HuH-7.5 (cell line): Measurements from ENCODE around the gene NUDCD3.
"Not testable (repeated sequence)": the region's sequence is repeated elsewhere in the genome, so short reads cannot be mapped to it uniquely, and the experiment has no call there.

Experiments
- DNase-seq: peaks from one replicate; pipeline ENCODE4 v3.0.0; 2011; ENCODE audit warnings: low spot score

NUDCD3 gene

GRCh38 chr7:44447874-44448425, 42.5 kb downstream of the NUDCD3 start:
- DNase-seq = no peak

DNA sequence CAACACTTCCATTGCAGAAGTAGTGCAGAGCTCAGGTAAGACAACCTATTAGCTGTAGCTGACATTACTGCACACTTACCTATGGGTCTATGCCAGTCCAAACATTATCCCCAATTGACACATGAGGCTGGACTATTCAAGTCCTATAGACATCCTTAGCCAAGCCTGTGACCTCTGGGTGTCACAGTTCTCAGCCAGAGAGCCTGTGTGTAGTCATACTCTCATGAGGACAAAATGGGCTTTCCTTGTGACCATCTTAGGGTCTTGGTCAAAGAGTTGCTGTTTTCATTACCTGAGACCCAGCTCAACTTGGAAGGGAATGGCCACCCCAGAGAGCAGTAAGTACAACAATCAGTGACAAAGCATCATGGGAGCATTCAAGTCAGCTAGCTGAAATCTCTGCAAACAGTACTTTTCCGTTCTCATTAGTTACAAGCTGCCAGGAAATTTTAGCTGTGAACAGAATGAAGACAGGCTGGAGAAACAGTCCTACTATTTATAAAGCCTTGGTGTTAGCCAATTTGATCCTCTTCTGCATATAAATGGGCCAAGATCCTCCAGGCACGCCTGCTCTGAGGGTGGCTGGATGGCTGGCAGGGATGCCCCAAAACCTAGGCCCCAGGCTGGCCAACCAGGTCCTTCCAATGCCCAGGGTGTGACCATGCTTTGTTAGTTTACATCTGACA, 44.3 kb downstream of the NUDCD3 start:
- DNase-seq = no peak

DNA sequence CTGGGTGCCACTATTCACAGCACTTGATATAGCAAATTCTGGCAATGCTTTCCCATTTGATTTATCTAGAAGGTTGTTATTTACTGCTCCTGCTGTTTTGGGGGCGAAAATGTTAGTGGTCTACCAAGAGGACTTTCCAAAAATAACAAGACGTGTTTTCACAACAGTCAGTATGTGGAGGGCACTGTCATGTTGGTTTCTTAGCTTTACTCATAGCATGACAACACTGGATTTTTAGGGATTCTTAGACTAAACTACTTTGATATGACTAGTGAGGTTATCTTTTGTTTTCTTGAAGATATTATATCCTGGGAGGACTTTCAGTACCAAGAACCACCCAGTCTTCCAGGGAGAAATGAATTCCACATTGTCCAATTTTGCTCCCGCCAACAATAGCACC, 49.4 kb downstream of the NUDCD3 start:
- DNase-seq = no peak

DNA sequence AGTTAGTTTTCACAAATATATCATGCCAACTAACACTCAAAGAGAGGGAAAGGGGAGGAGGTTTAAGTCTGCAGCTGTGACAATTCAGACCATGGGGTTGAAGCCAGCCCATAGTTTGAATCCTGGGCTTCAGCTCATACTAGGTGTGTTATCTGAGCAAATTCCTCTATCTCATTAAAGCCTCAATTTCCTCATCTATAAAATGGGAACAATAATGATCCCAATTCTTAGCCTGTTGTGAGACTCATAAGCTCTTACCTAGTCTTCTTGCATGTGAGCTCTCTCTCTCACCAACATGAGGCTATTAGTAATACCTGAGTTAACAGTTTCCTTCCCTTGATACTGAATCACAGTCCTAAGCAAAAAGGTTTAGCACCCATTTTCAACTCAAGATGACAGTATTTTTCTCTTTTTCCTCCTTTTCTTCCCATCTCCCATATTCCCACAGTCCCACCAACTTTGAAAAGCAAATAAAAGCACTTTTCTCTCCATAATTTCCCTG, 49.8 kb downstream of the NUDCD3 start:
- DNase-seq = no peak

DNA sequence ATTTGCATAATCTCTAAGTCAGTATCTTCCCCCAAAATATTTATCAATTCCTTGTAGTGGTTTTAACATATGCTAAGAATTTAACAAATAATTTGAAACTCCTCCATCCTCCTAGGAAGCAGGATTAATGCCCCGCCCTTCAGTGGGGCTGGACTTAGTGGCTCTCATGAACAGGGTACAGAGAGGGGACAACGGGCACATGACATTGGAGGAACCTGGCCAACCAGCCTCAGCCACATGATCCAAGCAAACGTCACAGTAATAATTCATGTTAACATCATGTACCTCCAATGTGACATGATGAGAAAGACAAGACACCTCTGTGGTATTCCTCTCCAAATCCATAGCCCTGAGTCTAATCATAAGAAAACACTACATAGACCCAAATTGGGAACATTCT, 50.5 kb downstream of the NUDCD3 start:
- DNase-seq = no peak

GRCh38 chr7:44438816-44439215, 51.6 kb downstream of the NUDCD3 start:
- no peak for DNase-seq

GRCh38 chr7:44434201-44434600, 56.3 kb downstream of the NUDCD3 start:
- no peak for DNase-seq

- no peak for DNase-seq
These were observed 57.0 kb downstream of the NUDCD3 start for GRCh38 chr7:44433255-44434022.

DNA sequence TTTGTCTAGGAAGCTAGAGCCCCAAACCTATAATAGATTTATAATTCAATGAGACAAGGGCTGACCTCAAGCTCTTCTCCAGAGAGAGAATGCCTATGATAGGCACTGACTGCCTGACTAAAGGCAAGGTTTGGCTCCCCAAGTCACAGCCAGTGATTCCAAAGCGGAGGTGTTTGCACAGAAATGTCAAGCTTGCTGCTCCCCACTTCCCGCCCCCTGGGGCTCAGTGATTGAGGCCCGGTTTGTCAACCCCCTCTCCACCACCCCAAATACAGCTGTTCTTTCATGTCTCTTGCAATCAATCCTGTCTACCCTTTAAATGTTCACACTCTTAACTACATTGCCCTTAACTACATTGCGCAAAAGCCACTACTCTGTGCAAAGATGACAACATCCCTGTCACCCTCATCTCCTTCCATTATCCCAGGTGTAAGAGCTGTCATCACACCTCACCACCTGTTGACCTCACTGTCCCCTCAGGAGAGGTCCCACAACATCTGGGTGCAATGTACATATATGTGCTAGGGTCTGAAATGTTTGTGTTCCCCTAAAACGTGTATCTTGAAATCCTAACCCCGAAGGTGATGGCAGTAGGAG, 58.0 kb downstream of the NUDCD3 start:
- DNase-seq = no peak

DNA sequence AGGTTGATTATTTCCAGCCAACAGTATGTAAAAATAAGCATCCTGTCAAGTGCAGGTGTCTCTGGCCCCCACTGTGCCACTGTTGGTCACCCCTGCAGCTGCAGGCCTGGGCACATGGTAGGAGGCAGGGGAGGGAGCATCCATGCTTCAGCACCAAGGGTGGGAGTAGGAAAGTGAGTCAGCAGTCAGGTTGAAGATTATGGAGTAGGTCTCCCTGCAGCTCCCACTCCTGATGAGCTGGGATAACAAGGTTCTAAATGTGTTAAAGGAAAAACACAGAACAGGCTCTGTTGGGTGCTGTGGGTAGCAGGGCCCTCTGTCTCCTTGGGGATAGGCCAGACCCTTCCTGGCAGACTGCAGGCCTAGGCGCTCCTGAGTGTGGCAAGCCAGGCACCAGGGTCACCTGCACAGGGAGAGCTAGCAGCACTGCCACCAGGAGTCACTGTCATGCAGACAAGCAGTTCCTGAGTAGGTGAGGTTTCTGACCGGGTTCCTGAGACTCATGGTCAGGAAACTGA, 59.3 kb downstream of the NUDCD3 start:
- peak; percentile 42 for DNase-seq

DNA sequence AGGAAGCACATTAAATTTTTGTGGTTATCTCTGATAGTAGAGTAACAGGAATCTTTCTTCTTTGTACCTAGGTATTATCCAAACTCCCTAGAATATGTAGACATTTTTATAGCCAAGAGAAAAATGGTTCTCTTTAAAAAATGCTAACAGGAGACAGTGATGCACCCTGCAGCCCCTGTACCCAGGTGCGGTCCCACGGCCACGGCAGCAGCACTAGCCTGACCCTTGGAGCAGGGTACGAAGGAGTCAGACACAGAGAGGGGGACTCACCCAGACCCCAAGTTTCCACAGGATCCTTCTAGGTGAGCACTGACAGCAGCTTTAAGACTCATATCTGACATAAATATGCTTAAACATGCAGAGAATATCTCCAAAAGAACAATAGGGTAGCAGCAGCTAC, 60.4 kb downstream of the NUDCD3 start:
- DNase-seq = no peak

- not testable (repeated sequence) for DNase-seq
These were observed 65.7 kb downstream of the NUDCD3 start for GRCh38 chr7:44424762-44425161.

- no peak for DNase-seq
These were observed 73.5 kb downstream of the NUDCD3 start for GRCh38 chr7:44416941-44417340.

DNA sequence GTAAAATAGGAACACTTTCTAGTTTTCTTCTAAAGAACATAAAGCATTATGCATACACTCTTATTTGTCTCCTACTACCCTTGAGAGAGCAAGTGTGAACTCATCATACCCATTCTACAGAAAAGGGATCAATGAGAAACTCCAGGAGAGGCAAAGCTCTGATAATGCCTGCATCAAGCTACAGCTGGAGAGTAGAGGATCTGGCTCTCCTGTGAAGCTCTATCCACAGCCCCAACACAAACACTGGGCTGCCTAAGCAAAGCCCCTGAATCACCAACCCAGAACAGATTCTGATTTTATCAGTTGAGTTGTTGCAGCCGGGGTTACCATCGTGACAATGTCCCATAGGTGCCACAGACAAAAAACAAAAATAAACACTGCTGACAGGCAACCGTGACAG, 74.9 kb downstream of the NUDCD3 start:
- DNase-seq = no peak

DNA sequence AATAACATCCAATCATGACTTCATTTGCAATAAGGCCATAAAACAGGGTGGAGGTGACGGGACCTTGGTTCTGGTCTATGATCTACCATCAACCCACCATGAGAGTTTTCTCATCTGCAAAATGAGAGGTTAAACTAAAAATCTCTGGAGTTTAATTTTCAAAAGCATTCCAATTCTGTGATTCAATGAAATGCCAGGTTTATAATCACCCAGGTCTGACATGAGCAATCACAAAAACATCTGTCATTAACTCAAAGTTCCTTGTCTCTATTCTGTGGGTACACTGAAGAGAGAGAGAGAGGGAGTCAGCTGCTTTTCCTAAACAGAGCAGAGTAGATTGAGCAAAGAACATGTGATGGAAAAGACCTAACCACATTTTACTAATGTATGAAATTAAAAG, 75.4 kb downstream of the NUDCD3 start:
- no peak for DNase-seq

DNA sequence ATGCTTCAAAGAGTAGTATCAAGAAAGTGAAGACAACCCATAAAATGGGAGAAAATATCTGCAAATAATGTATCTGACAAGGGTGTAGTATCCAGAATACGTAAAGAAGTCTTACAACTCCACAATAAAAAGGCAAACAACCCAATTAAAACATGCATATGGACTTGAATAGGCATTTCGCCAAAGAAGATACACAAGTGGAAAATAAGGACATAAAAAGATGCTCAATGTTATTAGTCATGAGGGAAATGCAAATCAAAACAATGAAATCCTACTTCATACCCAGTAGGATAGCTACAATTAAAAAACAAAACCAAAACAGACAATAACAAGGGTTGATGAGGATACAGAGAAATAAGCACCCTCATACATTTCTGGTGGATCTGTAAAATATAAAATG, 79.2 kb downstream of the NUDCD3 start:
- DNase-seq = no peak

GRCh38 chr7:44408596-44408995, 81.9 kb downstream of the NUDCD3 start:
- DNase-seq = no peak

GRCh38 chr7:44403775-44404174, 86.7 kb downstream of the NUDCD3 start:
- DNase-seq = no peak

GRCh38 chr7:44403176-44403759, 87.2 kb downstream of the NUDCD3 start:
- no peak for DNase-seq

GRCh38 chr7:44402401-44403060, 87.9 kb downstream of the NUDCD3 start:
- no peak for DNase-seq

DNA sequence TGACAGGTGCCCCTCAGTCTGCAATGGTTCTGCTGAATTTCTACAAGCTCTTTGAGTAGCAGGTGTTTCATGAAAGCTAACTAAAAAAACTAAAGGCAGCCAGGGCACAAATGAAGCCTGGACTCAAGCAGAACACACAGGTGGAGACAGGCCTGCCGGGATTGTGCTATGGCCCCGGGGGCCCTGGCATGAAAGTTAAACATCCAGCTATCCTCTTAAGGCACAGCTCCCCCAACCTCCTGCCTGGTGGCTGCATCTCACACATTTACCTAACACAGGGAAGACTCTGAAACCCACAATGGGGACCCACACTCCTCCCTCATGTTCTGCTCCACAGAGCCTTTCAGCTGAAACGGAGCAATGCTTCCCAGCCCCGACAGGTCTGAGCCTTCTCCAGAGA, 88.8 kb downstream of the NUDCD3 start:
- DNase-seq = no peak

DNA sequence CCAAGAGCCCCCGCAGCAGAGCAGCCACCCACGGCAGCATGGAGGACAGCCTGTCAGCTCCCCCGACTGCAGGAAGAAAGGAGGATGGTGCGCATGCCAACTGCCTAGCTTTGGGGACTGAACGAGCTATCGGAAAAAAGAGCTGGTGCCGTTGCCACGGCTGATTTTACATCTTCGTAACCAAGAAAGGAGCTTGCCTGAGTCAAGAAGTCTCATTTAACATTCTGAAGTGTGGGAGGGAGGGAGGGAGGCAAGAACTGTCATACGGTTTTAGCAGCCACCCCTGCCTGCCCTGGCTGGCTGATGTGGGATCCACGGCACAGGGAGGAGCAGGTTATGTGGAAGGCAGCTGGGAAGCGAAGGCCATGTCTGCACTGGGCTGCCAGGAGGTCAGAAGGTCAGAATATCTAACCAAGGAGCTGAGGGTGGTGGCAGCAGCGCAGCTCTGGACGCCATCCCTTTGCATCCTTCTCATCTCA, 90.4 kb downstream of the NUDCD3 start:
- no peak for DNase-seq
